Spleen (tissue), 11 donors: ENCODE results near the gene ZBTB7C. TPM values are rescaled to one million over a fixed set of nuclear protein-coding genes. Genes with fewer than 3 reads are reported as not detected.

Experiments used
- DNase-seq: peaks from one replicate; pipeline ENCODE4 v3.0.0-alpha.2; 2020
- H3K27ac ChIP-seq, 8 donors: fragments of 200-600 bp; sonication (generic) in 7 of 8; 1 replicate in 4 of 8; 2 replicates in 4 of 8; pipeline versions ENCODE4 v1.5.0 to v1.8.0; 2016 to 2021; ENCODE audit warnings: inconsistent platforms in 4 of 8, mild to moderate bottlenecking in 4 of 8, moderate library complexity in 1 of 8
- H3K27me3 ChIP-seq, 7 donors: fragments of 200-600 bp; sonication (generic) in 6 of 7; replicated peaks in 1 of 7; 1 replicate in 4 of 7; 2 replicates in 3 of 7; pipeline versions ENCODE4 v1.5.0 to v1.8.0; 2016 to 2021; ENCODE audit warnings: inconsistent platforms in 3 of 7, mild to moderate bottlenecking in 1 of 7
- H3K36me3 ChIP-seq, 6 donors: fragments of 200-600 bp; sonication (generic) in 5 of 6; 1 replicate in 4 of 6; 2 replicates in 2 of 6; pipeline versions ENCODE4 v1.5.0 to v1.8.0; 2016 to 2021; ENCODE audit warnings: inconsistent platforms in 2 of 6
- H3K4me1 ChIP-seq, 6 donors: fragments of 200-600 bp; sonication (generic) in 5 of 6; 1 replicate in 3 of 6; 2 replicates in 3 of 6; pipeline versions ENCODE4 v1.5.0 to v1.8.0; 2016 to 2021; ENCODE audit warnings: inconsistent platforms in 3 of 6
- H3K4me3 ChIP-seq, 8 donors: fragments of 200-600 bp; sonication (generic) in 7 of 8; 1 replicate in 4 of 8; 2 replicates in 4 of 8; pipeline versions ENCODE4 v1.5.0 to v1.8.0; 2016 to 2021; ENCODE audit warnings: inconsistent platforms in 4 of 8, mild to moderate bottlenecking in 4 of 8, moderate library complexity in 2 of 8
- H3K9me3 ChIP-seq, 8 donors: fragments of 200-600 bp; sonication (generic) in 7 of 8; 1 replicate in 4 of 8; 2 replicates in 4 of 8; pipeline versions ENCODE4 v1.5.0 to v1.8.0; 2016 to 2021; ENCODE audit warnings: inconsistent platforms in 4 of 8
- CTCF ChIP-seq, 11 experiments: fragments of 200-600 bp in 7 of 11; fragments of 450-650 bp in 4 of 11; sonication (generic) in 4 of 11; IDR thresholded peaks in 8 of 11; conservative IDR thresholded peaks in 3 of 11; 1 replicate in 7 of 11; 2 replicates in 4 of 11; pipeline versions ENCODE4 v1.4.0 to v1.8.0; 2016 to 2021; ENCODE audit warnings: antibody characterized with exemption in 11 of 11, inconsistent platforms in 4 of 11, mild to moderate bottlenecking in 1 of 11
- POLR2A ChIP-seq, 3 donors: fragments of 450-650 bp; IDR thresholded peaks; one replicate each; pipeline ENCODE4 v1.5.1; 2017; ENCODE audit warnings: antibody characterized with exemption in 3 of 3, mild to moderate bottlenecking in 1 of 3
- POLR2AphosphoS5 ChIP-seq, 3 donors: sonication (generic); formaldehyde crosslinking; IDR thresholded peaks; one replicate each; pipeline ENCODE4 v1.5.1; 2017; ENCODE audit warnings: antibody characterized with exemption in 3 of 3
- WGBS, 5 donors: extraction: QIAGEN DNeasy Blood & Tissue Kit in 3 of 5; methylation state at CpG; one replicate each; pipeline versions ENCODE4 v1.1.5 to v1.1.7; 2013 to 2018; 5-methylcytosine and 5-hydroxymethylcytosine counted together
- intact Hi-C: fragments of 100-400 bp; cut with DNase I; formaldehyde crosslinking; loops from one replicate; pipeline ENCODE4 v1.15.0; 2023; ENCODE audit warnings: low total_unique reads
- polyA plus RNA-seq, 3 donors: library from polyadenylated mRNA; stranded (reverse); fragments of 200-250 nt; gene quantifications; one replicate each; pipeline ENCODE4 v1.2.1, GENCODE V29; 2013
- total RNA-seq, 7 donors: library from RNA; depleted of rRNA in 3 of 7; stranded (reverse); fragments of >200 nt in 3 of 7; fragmentation: NEBNext Ultra II Directional in 4 of 7; extraction: Animal tissue kit (Norgen Biotek cat#: 25700) in 4 of 7; gene quantifications; one replicate each; pipeline versions ENCODE4 v1.1.0 to v1.2.1, GENCODE V29; 2016 to 2021
- donor health status: healthy with polysubstance abuse.
- donor health status: DM: no; HTN: no; CAD: no; lungs with moderate emphysema.
- donor health status: DM: no; HTN: no; CAD: no.
- donor health status: Bipolar disorder and iron deficiency.
- donor health status: healthy.
- donor health status: DM: no; HTN: no; CAD: no.
- donor health status: DM: yes; HTN: yes; CAD: no.

ZBTB7C gene
- total and polyA plus RNA-seq, 10 donors, result 1.00 to 64.2 (median 18.8) TPM

- 81 to 94% (median 92%) methylated on average over 7 of the region's 7 CpGs for WGBS, 5 donors
- intact Hi-C loops, result no loop called here
- no peak for TF ChIP-seq CTCF (IDR thresholded peaks at IDR 0.05 in 8 of 11, conservative IDR thresholded peaks at IDR 0.05 in 3 of 11)
- no peak for TF ChIP-seq POLR2AphosphoS5 (IDR thresholded peaks at IDR 0.05)
- no peak for TF ChIP-seq POLR2A (IDR thresholded peaks at IDR 0.05)
- Histone ChIP-seq H3K9me3 (no peaks in the 10 kb centered on the region), H3K36me3 (no peaks in the 10 kb centered on the region), H3K27ac (no peak overlapping the region), H3K4me3 (no peak overlapping the region), H3K27me3 (no peaks in the 10 kb centered on the region), H3K4me1 (peaks cover 0 to 56% (median 22%) of the 10 kb centered on the region in 6 donors)
- no peak for DNase-seq
These were observed 52.9 kb downstream of the ZBTB7C start for GRCh38 chr18:48356151-48356745.

- Histone ChIP-seq H3K27me3 (no peaks in the 10 kb centered on the region), H3K9me3 (no peaks in the 10 kb centered on the region), H3K36me3 (no peaks in the 10 kb centered on the region), H3K27ac (no peak overlapping the region), H3K4me1 (peaks cover 0 to 58% (median 22%) of the 10 kb centered on the region in 6 donors), H3K4me3 (no peak overlapping the region)
- WGBS, 5 donors, result 66 to 78% (median 71%) methylated on average over 15 of the region's 15 CpGs
- no peak for DNase-seq
- intact Hi-C loops, result no loop called here
- TF ChIP-seq POLR2AphosphoS5 (IDR thresholded peaks at IDR 0.05) (peak in 2 of 3 donors; percentile 10 to 35), POLR2A (IDR thresholded peaks at IDR 0.05) (no peak)
These were observed 53.7 kb downstream of the ZBTB7C start for GRCh38 chr18:48355276-48356115.

GRCh38 chr18:48354746-48355260 is 54.4 kb downstream of the ZBTB7C start:
- Histone ChIP-seq H3K27me3 (no peaks in the 10 kb centered on the region), H3K36me3 (no peaks in the 10 kb centered on the region), H3K4me3 (no peak overlapping the region), H3K27ac (no peak overlapping the region), H3K9me3 (no peaks in the 10 kb centered on the region), H3K4me1 (peaks cover 0 to 57% (median 22%) of the 10 kb centered on the region in 6 donors)
- no peak for DNase-seq
- intact Hi-C loops, result no loop called here
- 61 to 79% (median 72%) methylated on average over 2 to 4 of the region's 4 CpGs for WGBS, 5 donors
- TF ChIP-seq POLR2A (IDR thresholded peaks at IDR 0.05) (no peak), POLR2AphosphoS5 (IDR thresholded peaks at IDR 0.05) (no peak), CTCF (IDR thresholded peaks at IDR 0.05 in 8 of 11, conservative IDR thresholded peaks at IDR 0.05 in 3 of 11) (no peak)

- Histone ChIP-seq H3K4me1 (peaks cover 0 to 47% (median 15%) of the 10 kb centered on the region in 6 donors), H3K9me3 (no peaks in the 10 kb centered on the region), H3K27me3 (no peaks in the 10 kb centered on the region), H3K36me3 (no peaks in the 10 kb centered on the region), H3K27ac (peak overlapping the region in 1 of 8 donors; percentile 4), H3K4me3 (no peak overlapping the region)
- TF ChIP-seq POLR2A (IDR thresholded peaks at IDR 0.05) (no peak), POLR2AphosphoS5 (IDR thresholded peaks at IDR 0.05) (no peak), CTCF (IDR thresholded peaks at IDR 0.05 in 8 of 11, conservative IDR thresholded peaks at IDR 0.05 in 3 of 11) (no peak)
- WGBS, 5 donors, result 69 to 90% (median 86%) methylated on average over 3 to 4 of the region's 4 CpGs
- intact Hi-C loops, result no loop called here
- DNase-seq, result no peak
These were observed 57.0 kb downstream of the ZBTB7C start for GRCh38 chr18:48352051-48352755.
